Loucy (cell line): ENCODE results near the gene SLC37A4.
A peak's percentile ranks its signal among the peaks of the same experiment; 100 is the strongest.

Source experiments
- H2AFZ ChIP-seq: fragments of 200-600 bp; sonication (generic); 2 replicates; pipeline ENCODE4 v1.6.0; 2016; ENCODE audit warnings: antibody characterized with exemption, mild to moderate bottlenecking, low read length, moderate library complexity
- H3F3A ChIP-seq: fragments of 200-600 bp; 2 replicates; pipeline ENCODE4 v1.6.0; 2016; ENCODE audit warnings: antibody characterized with exemption, low read depth, mild to moderate bottlenecking
- H3K27me3 ChIP-seq: fragments of 200-600 bp; sonication (generic); 2 replicates; pipeline ENCODE4 v1.6.1; 2014; ENCODE audit warnings: low read length, mild to moderate bottlenecking; ENCODE audit not compliant: insufficient read depth, poor library complexity, severe bottlenecking
- H3K36me3 ChIP-seq: fragments of 200-600 bp; sonication (generic); 2 replicates; pipeline ENCODE4 v1.6.1; 2016; ENCODE audit warnings: low read length; ENCODE audit not compliant: insufficient read depth
- H3K4me1 ChIP-seq: fragments of 200-600 bp; sonication (generic); 2 replicates; pipeline ENCODE4 v1.5.1; 2014; ENCODE audit warnings: low read length, mild to moderate bottlenecking; ENCODE audit not compliant: insufficient read depth, poor library complexity, severe bottlenecking
- H3K4me2 ChIP-seq: fragments of 200-600 bp; sonication (generic); 2 replicates; pipeline ENCODE4 v1.6.0; 2014; ENCODE audit warnings: antibody characterized with exemption, low read length, low read depth, mild to moderate bottlenecking; ENCODE audit not compliant: poor library complexity, severe bottlenecking
- H3K4me3 ChIP-seq: fragments of 200-600 bp; sonication (generic); 2 replicates; pipeline ENCODE4 v1.5.1; 2014; ENCODE audit warnings: low read length, mild to moderate bottlenecking, mixed read lengths; ENCODE audit not compliant: poor library complexity, severe bottlenecking
- H3K79me2 ChIP-seq: fragments of 200-600 bp; sonication (generic); 2 replicates; pipeline ENCODE4 v1.6.1; 2014; ENCODE audit warnings: low read length; ENCODE audit not compliant: insufficient read depth
- H3K9ac ChIP-seq: fragments of 200-600 bp; sonication (generic); 2 replicates; pipeline ENCODE4 v1.6.0; 2014; ENCODE audit warnings: mild to moderate bottlenecking, low read depth, low read length, moderate library complexity; ENCODE audit not compliant: poor library complexity, severe bottlenecking
- H3K9me2 ChIP-seq: fragments of 200-600 bp; sonication (generic); replicated peaks from 2 replicates; pipeline ENCODE4 v1.6.1; 2016; ENCODE audit warnings: low read depth, low read length, mixed read lengths
- H3K9me3 ChIP-seq: fragments of 200-600 bp; sonication (generic); 2 replicates; pipeline ENCODE4 v1.6.1; 2014; ENCODE audit warnings: mild to moderate bottlenecking, antibody characterized with exemption, low read length, low read depth; ENCODE audit not compliant: insufficient read depth
- H4K20me1 ChIP-seq: fragments of 200-600 bp; sonication (generic); 2 replicates; pipeline ENCODE4 v1.6.0; 2014; ENCODE audit warnings: antibody characterized with exemption, low read length, mild to moderate bottlenecking; ENCODE audit not compliant: insufficient read depth, poor library complexity, severe bottlenecking
- EZH2phosphoT487 ChIP-seq: fragments of 200-600 bp; IDR thresholded peaks from 2 replicates; pipeline ENCODE4 v1.6.1; 2018; ENCODE audit warnings: antibody characterized with exemption, mild to moderate bottlenecking, moderate library complexity, borderline replicate concordance
- TF ChIP-seq, protein P1 (sequence below): fragments of 200-600 bp; sonication (generic); conservative IDR thresholded peaks from 2 replicates; pipeline ENCODE4 v1.5.1; 2014; ENCODE audit warnings: mild to moderate bottlenecking, antibody characterized with exemption, low read length

The SLC37A4 gene

DNA sequence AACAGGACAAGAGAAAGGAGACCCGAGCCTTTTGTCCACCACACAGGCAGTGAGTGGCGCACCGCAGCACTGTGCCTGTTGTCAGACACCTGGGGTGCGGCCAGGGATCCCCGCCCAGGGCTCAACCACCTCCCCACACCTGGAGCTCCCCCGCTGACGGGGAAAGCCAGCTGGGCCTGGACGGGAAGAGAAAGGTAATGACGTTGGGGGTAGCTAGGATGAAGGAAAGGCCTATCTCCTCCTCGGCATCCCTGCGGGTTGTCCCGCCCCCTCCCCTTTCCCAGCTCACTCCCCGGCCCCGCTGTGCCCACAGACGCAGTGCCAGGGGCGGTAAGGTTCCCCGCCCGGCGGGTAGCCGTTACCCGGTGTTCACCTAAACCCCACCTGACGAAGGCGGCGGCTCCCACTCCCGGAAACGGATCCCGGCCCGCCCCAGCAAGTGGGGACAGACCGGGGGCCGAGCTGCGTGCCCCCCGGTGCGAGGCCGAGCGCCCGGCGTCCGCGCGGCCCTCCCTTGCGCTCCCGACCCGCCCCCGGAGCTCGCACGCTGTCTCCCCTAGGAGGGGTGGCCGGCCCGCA is 25.8 kb upstream of the SLC37A4 start:
- Histone ChIP-seq H3K4me1 (peaks cover 26% of the 10 kb centered on the region), H3K4me2 (peak overlapping the region; percentile 93), H3K4me3 (peak overlapping the region; percentile 94), H4K20me1 (peaks cover 31% of the 10 kb centered on the region), H3F3A (no peaks in the 10 kb centered on the region), H3K36me3 (peaks cover 37% of the 10 kb centered on the region), H3K27me3 (peaks cover 6% of the 10 kb centered on the region), H3K9ac (peak overlapping the region; percentile 99), H3K9me3 (no peaks in the 10 kb centered on the region), H3K9me2 (no peaks in the 10 kb centered on the region), H3K79me2 (peaks cover 61% of the 10 kb centered on the region), H2AFZ (peak overlapping the region; percentile 81)
- TF ChIP-seq, protein P1, sequence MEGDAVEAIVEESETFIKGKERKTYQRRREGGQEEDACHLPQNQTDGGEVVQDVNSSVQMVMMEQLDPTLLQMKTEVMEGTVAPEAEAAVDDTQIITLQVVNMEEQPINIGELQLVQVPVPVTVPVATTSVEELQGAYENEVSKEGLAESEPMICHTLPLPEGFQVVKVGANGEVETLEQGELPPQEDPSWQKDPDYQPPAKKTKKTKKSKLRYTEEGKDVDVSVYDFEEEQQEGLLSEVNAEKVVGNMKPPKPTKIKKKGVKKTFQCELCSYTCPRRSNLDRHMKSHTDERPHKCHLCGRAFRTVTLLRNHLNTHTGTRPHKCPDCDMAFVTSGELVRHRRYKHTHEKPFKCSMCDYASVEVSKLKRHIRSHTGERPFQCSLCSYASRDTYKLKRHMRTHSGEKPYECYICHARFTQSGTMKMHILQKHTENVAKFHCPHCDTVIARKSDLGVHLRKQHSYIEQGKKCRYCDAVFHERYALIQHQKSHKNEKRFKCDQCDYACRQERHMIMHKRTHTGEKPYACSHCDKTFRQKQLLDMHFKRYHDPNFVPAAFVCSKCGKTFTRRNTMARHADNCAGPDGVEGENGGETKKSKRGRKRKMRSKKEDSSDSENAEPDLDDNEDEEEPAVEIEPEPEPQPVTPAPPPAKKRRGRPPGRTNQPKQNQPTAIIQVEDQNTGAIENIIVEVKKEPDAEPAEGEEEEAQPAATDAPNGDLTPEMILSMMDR: no peak
- no peak for TF ChIP-seq EZH2phosphoT487

DNA sequence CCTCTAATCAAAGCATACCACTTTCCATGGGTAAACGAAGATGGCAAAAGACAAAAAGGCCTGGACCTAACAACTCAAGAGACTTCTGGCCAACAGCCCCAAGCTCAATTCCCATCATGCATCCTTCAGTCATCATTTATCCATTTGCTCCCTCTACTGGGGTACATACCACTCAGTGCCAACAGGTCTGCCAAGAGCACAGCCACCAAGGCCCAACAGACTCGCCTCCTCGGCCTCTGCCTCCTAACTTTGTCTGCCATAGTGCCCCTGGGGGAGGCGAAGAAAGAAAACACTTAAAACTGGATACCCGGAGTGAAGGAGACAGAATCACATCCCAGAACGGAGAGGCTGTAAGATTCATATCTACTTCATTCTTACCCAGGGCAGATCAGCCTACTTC is 25.2 kb upstream of the SLC37A4 start:
- Histone ChIP-seq H3K9ac (peak overlapping the region; percentile 99), H3K9me3 (no peaks in the 10 kb centered on the region), H3K4me3 (peak overlapping the region; percentile 94), H3K9me2 (no peaks in the 10 kb centered on the region), H2AFZ (no peak overlapping the region), H3K4me1 (peaks cover 26% of the 10 kb centered on the region), H3K36me3 (peaks cover 43% of the 10 kb centered on the region), H4K20me1 (peaks cover 31% of the 10 kb centered on the region), H3K27me3 (peaks cover 6% of the 10 kb centered on the region), H3K4me2 (peak overlapping the region; percentile 93), H3F3A (no peaks in the 10 kb centered on the region), H3K79me2 (peaks cover 61% of the 10 kb centered on the region)
- TF ChIP-seq, protein P1: peak; percentile 56
- TF ChIP-seq EZH2phosphoT487: no peak

DNA sequence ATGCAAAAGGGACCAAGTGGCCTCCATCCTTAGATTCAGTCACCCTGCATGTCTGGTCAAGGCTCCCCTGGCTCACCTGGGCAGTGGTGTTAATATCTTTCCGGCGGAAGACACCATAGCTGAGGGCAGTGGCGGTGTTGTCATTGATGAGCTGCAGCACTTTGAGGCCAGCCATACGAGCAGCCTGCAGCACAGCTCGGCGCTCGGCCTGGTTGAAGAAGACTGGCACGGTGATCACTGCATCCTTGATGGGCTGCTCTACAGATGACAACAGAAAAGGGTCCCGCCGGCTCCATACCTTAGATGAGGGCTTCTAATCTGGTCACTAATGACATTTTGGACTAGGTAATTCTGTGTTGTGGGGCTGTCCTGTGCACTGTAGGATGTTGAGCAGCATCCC is 23.7 kb upstream of the SLC37A4 start:
- peaks cover 31% of the 10 kb centered on the region for H4K20me1 ChIP-seq
- H3K36me3 ChIP-seq: peaks cover 57% of the 10 kb centered on the region
- H3K9me3 ChIP-seq: no peaks in the 10 kb centered on the region
- H3K27me3 ChIP-seq: peaks cover 6% of the 10 kb centered on the region
- peak overlapping the region; percentile 93 for H3K4me2 ChIP-seq
- no peaks in the 10 kb centered on the region for H3F3A ChIP-seq
- H2AFZ ChIP-seq: no peak overlapping the region
- H3K79me2 ChIP-seq: peaks cover 61% of the 10 kb centered on the region
- no peaks in the 10 kb centered on the region for H3K9me2 ChIP-seq
- peak overlapping the region; percentile 34 for H3K4me3 ChIP-seq
- H3K4me1 ChIP-seq: peaks cover 26% of the 10 kb centered on the region
- TF ChIP-seq, protein P1: no peak
- TF ChIP-seq EZH2phosphoT487: no peak
- H3K9ac ChIP-seq: peak overlapping the region; percentile 99
